Inflammatory macrophage treated with lipopolysaccharide for 4 hours (primary cell): ENCODE measurements around the gene PPIA.

Source experiments
- DNase-seq: peaks from one replicate; pipeline ENCODE4 v3.0.0-alpha.2; 2020

PPIA gene

DNA sequence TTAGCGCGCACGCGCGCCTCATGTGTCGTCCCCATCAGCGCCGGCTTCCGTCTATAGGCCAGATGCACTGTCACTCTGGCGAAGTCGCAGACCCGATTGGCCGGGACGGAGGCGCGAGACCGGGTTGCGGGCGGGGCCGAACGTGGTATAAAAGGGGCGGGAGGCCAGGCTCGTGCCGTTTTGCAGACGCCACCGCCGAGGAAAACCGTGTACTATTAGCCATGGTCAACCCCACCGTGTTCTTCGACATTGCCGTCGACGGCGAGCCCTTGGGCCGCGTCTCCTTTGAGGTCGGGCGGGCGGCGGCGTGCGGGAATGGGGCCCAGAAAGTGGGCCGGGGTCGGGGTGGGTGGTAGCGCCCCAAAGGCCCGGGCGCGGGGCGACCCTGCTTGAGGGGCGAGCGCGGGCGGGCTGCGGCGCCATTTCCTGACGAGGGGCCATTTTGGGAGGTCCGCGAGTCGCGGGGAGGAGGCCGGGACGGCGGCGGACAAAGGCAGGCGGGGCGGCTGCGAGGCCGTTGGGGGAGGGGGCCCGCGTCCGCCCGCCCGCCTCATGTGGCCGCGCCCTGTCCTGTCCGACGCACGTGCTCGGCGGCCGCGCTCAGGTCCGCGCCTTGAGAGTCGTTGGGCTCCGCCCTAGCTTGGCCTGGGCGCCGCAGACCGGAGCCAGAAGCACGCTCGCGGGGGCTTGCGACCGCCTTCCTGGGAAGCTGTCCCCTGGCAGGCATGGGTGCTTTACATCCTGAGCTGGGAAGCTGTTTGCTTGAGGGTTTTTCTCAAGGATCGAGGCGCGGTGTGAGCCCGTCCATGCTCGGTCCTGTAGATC lies at the start of gene PPIA:
Gene PPIA (plus strand): TSS at position 178 of the 825 bp plus-strand sequence. CDS start 44 bp downstream, at position 222.
- peak; percentile 99 for DNase-seq

- peak; percentile 89 for DNase-seq
Observed at GRCh38 chr7:44748045-44748947, 48.2 kb upstream of the PPIA start, which contains the start of gene ZMIZ2. Gene ZMIZ2 (plus strand): TSS chr7:44748847. CDS start chr7:44756250, 7,403 bp downstream.

DNA sequence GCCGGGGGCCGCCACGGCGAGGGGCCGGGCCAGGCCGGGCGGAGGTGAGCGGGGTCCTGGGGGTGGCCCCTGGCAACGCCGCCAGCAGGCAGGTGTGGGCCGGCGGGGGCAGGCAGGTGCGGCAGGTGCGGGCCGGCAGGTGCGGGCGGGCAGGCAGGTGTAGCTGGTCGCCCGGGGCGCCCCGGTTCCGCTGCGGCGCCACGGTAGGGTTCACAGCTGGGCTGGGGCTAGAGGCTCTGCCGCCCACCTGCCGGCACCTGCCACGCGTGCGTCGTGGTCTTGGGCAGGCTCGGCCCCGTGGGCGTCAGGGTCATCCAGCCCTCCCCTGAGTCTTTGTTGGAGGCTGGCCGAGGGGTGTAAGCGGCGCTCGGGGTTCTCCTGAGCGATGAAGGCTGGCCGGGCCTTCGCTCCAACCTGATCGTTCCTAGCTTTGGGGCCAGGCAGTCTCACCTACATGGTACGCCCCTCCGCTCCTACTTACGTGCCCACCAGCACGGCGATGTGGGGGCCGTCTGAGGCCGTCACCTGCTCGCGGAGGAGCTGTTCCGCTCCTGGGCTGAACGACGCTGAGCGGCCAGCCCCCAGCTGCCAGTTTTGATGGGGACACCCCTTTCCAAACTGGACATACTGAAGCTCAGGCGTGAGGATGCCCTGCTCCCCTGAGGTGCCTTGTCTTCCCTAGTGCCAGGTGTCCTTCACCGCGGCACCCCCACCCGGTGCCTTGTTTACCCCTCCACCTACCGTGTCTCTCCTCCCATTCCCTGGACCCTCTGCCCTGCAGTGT lies 47.3 kb upstream of the PPIA start:
- no peak for DNase-seq

- no peak for DNase-seq
Observed at GRCh38 chr7:44749992-44750391, 46.5 kb upstream of the PPIA start.

- DNase-seq, result no peak
Observed at GRCh38 chr7:44750424-44750823, 46.1 kb upstream of the PPIA start.

DNA sequence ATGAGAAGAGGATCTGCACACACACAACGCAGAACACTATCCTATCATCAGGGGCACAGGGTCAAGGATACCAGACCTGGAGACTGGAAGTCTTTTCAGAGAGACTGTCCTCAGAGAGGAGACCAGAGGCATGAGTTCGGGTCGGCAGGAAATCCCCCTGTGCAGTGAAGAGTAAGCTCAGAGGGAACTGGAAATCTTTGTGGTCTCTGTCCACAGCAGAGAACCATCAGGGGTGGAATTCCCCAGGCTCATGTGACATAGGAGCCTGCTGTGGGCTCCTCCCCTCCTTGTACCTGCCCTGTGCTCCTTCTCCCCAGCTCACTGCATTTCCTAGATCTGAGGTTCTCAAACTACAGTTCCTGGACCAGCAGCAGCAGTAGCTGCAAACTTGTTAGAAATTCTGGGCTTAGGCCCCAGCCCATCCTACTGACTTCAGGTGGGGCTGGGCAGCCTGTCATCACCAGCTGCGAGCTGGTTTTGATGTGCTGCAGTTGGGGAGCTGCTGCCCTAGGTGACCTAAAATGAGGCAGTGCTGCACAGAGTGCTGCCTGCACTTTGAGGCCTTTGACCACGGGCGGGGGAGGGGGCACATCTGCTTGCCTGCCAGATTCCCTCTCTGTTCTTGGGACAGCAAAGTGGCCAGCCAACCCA lies 45.4 kb upstream of the PPIA start:
- peak; percentile 82 for DNase-seq

- DNase-seq, result no peak
Observed at GRCh38 chr7:44752822-44753221, 43.7 kb upstream of the PPIA start.

DNA sequence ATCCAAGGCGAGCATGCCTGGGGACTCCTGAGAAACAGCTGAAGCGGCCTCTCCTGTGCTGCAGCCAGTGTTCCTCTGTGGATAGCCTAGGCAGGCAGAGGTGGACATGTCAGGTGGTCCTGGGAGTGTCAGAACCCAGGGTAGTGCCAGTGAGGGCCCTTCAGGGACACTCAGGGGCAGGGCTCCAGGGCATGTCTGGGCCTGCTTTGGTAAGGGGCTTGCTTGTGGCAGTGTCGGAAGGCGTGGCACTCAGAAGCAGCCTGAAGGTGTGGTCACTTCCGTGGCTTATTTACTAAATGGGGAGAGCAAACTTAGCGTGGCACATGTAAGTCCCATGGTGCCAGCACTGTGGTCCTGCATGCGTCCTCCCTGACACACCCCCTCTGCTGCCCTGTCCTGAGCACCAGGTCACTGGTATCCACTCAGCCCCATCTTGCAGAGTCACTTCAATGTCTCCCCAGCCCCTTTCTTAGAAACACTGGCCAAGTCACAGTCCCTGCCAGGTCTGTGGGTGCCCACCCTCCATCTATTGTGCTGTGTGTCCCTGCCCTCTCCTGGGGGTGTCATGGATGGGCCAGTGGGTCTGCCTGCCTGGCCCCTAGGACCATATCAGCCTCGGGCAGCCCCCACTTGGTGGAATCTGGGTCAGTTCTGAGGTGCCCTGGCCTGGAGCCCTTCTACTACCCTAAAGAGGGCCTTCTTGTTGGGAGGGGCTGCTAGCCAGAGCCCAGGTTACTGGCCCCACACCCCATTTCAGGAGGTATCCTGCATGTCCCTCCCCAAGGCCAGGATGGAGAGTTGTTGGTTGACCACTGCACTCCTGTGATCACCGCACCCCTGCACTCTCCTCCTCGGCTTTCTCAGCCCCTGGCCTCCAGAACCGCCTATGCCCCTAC lies 41.4 kb upstream of the PPIA start:
- no peak for DNase-seq

- no peak for DNase-seq
Observed at GRCh38 chr7:44755698-44756627, 40.5 kb upstream of the PPIA start.

GRCh38 chr7:44756904-44757303 lies 39.6 kb upstream of the PPIA start:
- no peak for DNase-seq

- no peak for DNase-seq
Observed at GRCh38 chr7:44757311-44757710, 39.2 kb upstream of the PPIA start.

DNA sequence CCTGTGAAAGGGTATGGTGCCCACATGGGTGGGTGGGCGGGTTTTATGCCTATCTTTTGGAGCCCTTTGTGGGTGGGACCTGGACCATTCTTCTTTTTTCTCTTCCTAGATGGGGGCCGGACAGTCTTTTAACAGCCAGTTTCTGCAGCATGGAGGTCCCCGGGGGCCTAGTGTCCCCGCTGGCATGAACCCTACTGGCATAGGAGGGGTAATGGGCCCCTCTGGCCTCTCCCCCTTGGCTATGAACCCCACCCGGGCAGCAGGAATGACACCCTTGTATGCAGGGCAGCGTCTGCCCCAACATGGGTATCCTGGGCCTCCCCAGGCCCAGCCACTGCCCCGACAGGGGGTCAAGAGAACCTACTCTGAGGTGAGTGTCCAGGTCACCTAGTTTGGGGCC lies 38.7 kb upstream of the PPIA start:
- no peak for DNase-seq

GRCh38 chr7:44759246-44759645 lies 37.2 kb upstream of the PPIA start:
- DNase-seq, result no peak

DNA sequence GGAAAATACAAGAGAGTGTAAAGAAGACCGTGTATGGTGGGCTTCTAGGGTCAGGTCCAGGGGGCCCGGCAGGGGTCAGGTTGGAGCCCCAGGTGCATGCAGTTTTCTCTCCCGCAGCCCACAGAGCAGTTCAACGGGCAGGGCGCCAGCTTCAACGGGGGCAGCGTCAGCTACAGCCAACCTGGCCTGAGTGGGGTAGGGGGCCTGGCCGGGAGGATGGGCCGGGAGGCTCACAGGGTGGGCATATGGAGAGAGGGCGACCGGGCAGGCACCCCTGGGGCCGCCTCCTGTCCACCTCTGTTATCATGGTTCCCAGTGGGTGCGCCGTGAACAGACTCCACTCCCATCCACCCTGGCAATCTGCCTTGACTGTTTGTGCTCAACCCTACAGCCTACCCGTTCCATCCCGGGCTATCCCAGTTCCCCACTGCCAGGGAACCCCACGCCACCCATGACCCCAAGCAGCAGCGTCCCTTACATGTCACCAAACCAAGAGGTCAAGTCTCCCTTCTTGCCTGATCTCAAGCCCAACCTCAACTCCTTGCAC lies 36.4 kb upstream of the PPIA start:
- DNase-seq, result no peak

GRCh38 chr7:44761207-44762161 lies 35.0 kb upstream of the PPIA start:
- DNase-seq, result no peak

DNA sequence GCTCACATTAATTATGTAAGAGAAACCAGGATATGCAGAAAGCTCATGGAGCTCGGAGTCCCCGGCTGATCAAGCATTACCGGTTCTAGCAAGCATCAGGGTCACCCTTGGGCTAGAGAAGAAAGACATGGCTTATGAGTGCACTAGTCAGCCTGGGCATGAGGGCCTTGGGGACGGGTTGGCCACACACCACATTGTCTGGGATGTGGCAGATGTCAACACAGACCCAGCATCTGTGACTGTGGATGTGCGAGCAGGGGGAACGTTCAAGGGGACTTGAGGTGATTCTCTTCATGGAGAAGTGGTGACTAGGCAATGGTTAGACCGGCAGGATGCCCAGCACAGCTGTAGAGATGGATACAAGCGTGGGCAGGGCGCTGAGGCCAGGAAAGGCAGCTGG lies 34.2 kb upstream of the PPIA start:
- no peak for DNase-seq

- no peak for DNase-seq
Observed at GRCh38 chr7:44762726-44763522, 33.6 kb upstream of the PPIA start.

GRCh38 chr7:44764081-44764480 lies 32.4 kb upstream of the PPIA start:
- no peak for DNase-seq
